ENCODE measurements around the gene DOP1A. TPM values are rescaled to one million over a fixed set of nuclear protein-coding genes. Genes with fewer than 3 reads are reported as not detected.

Gene DOP1A
- total RNA-seq, 1 experiment from 2014 or later: 31.9 TPM

DNA sequence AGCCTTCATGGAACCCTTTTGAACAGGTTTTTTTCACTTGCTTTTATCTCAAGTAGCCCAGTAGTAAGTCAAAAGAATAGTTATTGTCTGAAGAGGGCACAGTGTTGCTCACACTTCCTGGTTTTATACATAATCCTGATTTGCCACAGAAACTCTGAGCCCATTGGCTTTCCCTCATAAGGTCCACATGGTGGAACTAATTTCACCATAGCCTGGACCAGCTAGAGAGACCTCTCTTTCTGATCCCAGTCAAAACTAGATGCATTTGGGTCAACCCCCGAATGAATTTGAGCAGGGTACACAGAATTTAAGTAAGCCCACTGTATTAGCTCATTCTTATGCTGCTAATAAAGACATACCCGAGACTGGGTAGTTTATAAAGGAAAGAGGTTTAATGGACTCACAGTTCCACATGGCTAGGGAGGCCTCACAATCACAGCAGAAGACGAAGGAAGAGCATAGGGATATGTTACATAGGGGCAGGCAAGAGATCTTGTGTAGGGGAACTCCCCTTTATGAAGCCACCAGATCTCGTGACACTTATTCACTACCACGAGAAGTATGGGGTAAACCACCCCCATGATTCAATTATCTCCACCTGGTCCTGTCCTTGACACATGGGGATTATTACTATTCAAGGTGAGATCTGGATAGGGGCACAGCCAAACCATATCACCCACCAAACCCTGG lies 131.8 kb downstream of the DOP1A start:
- H3K27ac ChIP-seq (ENCODE audit: low read depth, low read length, poor library complexity, severe bottlenecking): no peak overlapping the region
- intact Hi-C loops (cut with micrococcal nuclease; ENCODE audit: unreplicated experiment): no loop called here
- no peaks in the 10 kb centered on the region for H3K9me3 ChIP-seq (ENCODE audit: low read depth, low read length, poor library complexity, severe bottlenecking)
- H3K27me3 ChIP-seq (replicated peaks; ENCODE audit: insufficient read depth, low read depth, low read length, poor library complexity): no peaks in the 10 kb centered on the region
- ChIA-PET CTCF (no interaction called here), POLR2A (ENCODE audit: low non-redundant PET) (no interaction called here)
- no peak for DNase-seq (ENCODE audit: low spot score)
- H3K4me1 ChIP-seq (ENCODE audit: insufficient read depth, low read length, poor library complexity, severe bottlenecking): no peaks in the 10 kb centered on the region
- TF ChIP-seq EZH2 (IDR thresholded peaks at IDR 0.05; ENCODE audit: borderline replicate concordance, low read depth, low read length, poor library complexity, severe bottlenecking) (no peak), CTCF (conservative IDR thresholded peaks at IDR 0.05; ENCODE audit: low read depth, low read length) (no peak)
- no peak overlapping the region for H3K4me3 ChIP-seq (ENCODE audit: low read depth, low read length, poor library complexity, severe bottlenecking)
- BruUV-seq (replicated peaks): no TSS peak
- no peaks in the 10 kb centered on the region for H3K36me3 ChIP-seq (ENCODE audit: insufficient read depth, low read length, poor library complexity, severe bottlenecking)

- no peaks in the 10 kb centered on the region for H3K36me3 ChIP-seq (ENCODE audit: insufficient read depth, low read length, poor library complexity, severe bottlenecking)
- intact Hi-C loops (cut with micrococcal nuclease; ENCODE audit: unreplicated experiment): no loop called here
- no TSS peak for BruUV-seq (replicated peaks)
- no peak overlapping the region for H3K4me3 ChIP-seq (ENCODE audit: low read depth, low read length, poor library complexity, severe bottlenecking)
- H3K9me3 ChIP-seq (ENCODE audit: low read depth, low read length, poor library complexity, severe bottlenecking): no peaks in the 10 kb centered on the region
- no peak overlapping the region for H3K27ac ChIP-seq (ENCODE audit: low read depth, low read length, poor library complexity, severe bottlenecking)
- TF ChIP-seq EZH2 (IDR thresholded peaks at IDR 0.05; ENCODE audit: borderline replicate concordance, low read depth, low read length, poor library complexity, severe bottlenecking) (no peak), CTCF (conservative IDR thresholded peaks at IDR 0.05; ENCODE audit: low read depth, low read length) (no peak)
- ChIA-PET POLR2A (ENCODE audit: low non-redundant PET) (no interaction called here), CTCF (no interaction called here)
- DNase-seq (ENCODE audit: low spot score): no peak
- no peaks in the 10 kb centered on the region for H3K4me1 ChIP-seq (ENCODE audit: insufficient read depth, low read length, poor library complexity, severe bottlenecking)
- H3K27me3 ChIP-seq (replicated peaks; ENCODE audit: insufficient read depth, low read depth, low read length, poor library complexity): no peaks in the 10 kb centered on the region
Measured at GRCh38 chr6:83199863-83200225, 132.4 kb downstream of the DOP1A start.

GRCh38 chr6:83202031-83202430 lies 134.6 kb downstream of the DOP1A start:
- no TSS peak for BruUV-seq (replicated peaks)
- TF ChIP-seq CTCF (conservative IDR thresholded peaks at IDR 0.05; ENCODE audit: low read depth, low read length) (no peak), EZH2 (IDR thresholded peaks at IDR 0.05; ENCODE audit: borderline replicate concordance, low read depth, low read length, poor library complexity, severe bottlenecking) (no peak)
- ChIA-PET POLR2A (ENCODE audit: low non-redundant PET) (no interaction called here), CTCF (no interaction called here)
- Histone ChIP-seq H3K27ac (ENCODE audit: low read depth, low read length, poor library complexity, severe bottlenecking) (no peak overlapping the region), H3K4me3 (ENCODE audit: low read depth, low read length, poor library complexity, severe bottlenecking) (no peak overlapping the region), H3K36me3 (ENCODE audit: insufficient read depth, low read length, poor library complexity, severe bottlenecking) (no peaks in the 10 kb centered on the region), H3K9me3 (ENCODE audit: low read depth, low read length, poor library complexity, severe bottlenecking) (no peaks in the 10 kb centered on the region), H3K4me1 (ENCODE audit: insufficient read depth, low read length, poor library complexity, severe bottlenecking) (no peaks in the 10 kb centered on the region), H3K27me3 (replicated peaks; ENCODE audit: insufficient read depth, low read depth, low read length, poor library complexity) (no peaks in the 10 kb centered on the region)
- no peak for DNase-seq (ENCODE audit: low spot score)
- intact Hi-C loops (cut with micrococcal nuclease; ENCODE audit: unreplicated experiment): no loop called here
